HepG2 (cell line): ENCODE results near the gene GMEB1. TPM values are rescaled to one million over a fixed set of nuclear protein-coding genes. Genes with fewer than 3 reads are reported as not detected.

ENCODE experiments used
- AHR ChIP-seq: IDR thresholded peaks from 2 replicates; pipeline ENCODE4 v1.6.1; 2018; ENCODE audit warnings: missing genetic modification reagents, missing compliant biosample characterization
- ASH2L ChIP-seq: fragments of 300-600, 200-600 bp; sonication (generic); IDR thresholded peaks from 2 replicates; pipeline ENCODE4 v1.7.0; 2017; ENCODE audit warnings: low read depth, mild to moderate bottlenecking, moderate library complexity, mixed read lengths, low read length; ENCODE audit not compliant: insufficient read length
- BHLHE40 ChIP-seq: IDR thresholded peaks from 2 replicates; pipeline ENCODE4 v1.6.1; 2011; ENCODE audit warnings: low read length, improper control_type of control experiment
- GRHL1 ChIP-seq: sonication (generic); formaldehyde crosslinking; conservative IDR thresholded peaks from 2 replicates; pipeline ENCODE4 v1.8.0; 2022; ENCODE audit warnings: missing genetic modification reagents
- KIAA2018 ChIP-seq: sonication (generic); formaldehyde crosslinking; IDR thresholded peaks from 2 replicates; pipeline ENCODE4 v1.5.0; 2020; ENCODE audit warnings: mild to moderate bottlenecking, missing genetic modification reagents, borderline replicate concordance
- PHF8 ChIP-seq: sonication (generic); formaldehyde crosslinking; IDR thresholded peaks from 2 replicates; pipeline ENCODE4 v1.5.0; 2020; ENCODE audit warnings: missing genetic modification reagents
- POLR2A ChIP-seq, 2 experiments: IDR thresholded peaks; 2 replicates each; pipeline ENCODE4 v1.6.1; 2011; ENCODE audit warnings: low read depth in 2 of 2, low read length in 2 of 2, mild to moderate bottlenecking in 1 of 2, moderate library complexity in 1 of 2; ENCODE audit not compliant: insufficient read depth in 1 of 2
- PRDM10 ChIP-seq: sonication (generic); formaldehyde crosslinking; IDR thresholded peaks from 2 replicates; pipeline ENCODE4 v1.4.0; 2020; ENCODE audit warnings: low read depth, missing genetic modification reagents
- PRMT3 ChIP-seq: sonication (generic); formaldehyde crosslinking; IDR thresholded peaks from 2 replicates; pipeline ENCODE4 v1.8.1; 2022; ENCODE audit warnings: low read depth, mild to moderate bottlenecking, moderate library complexity, missing genetic modification reagents, borderline replicate concordance
- SRF ChIP-seq: IDR thresholded peaks from 2 replicates; pipeline ENCODE4 v1.6.1; 2011; ENCODE audit warnings: mild to moderate bottlenecking, low read depth, low read length, moderate library complexity
- TFE3 ChIP-seq: IDR thresholded peaks from 2 replicates; pipeline ENCODE4 v1.6.1; 2016
- TOE1 ChIP-seq: sonication (generic); formaldehyde crosslinking; IDR thresholded peaks from 2 replicates; pipeline ENCODE4 v1.4.0; 2020; ENCODE audit warnings: mild to moderate bottlenecking, missing genetic modification reagents
- polyA plus RNA-seq, 8 experiments: library from polyadenylated mRNA; depleted of rRNA in 3 of 8; stranded (reverse) in 7 of 8; unstranded in 1 of 8; fragments of >200 nt; fragmentation: Illumina TruSeq in 4 of 8; extraction: Trizol in 4 of 8; gene quantifications; 2 replicates each; pipeline versions ENCODE4 v1.2.1 to v1.2.3, GENCODE V29; 2011 to 2016; ENCODE audit warnings: low read depth in 4 of 8, missing spikeins in 1 of 8, mixed read lengths in 1 of 8; ENCODE audit not compliant: insufficient read depth in 1 of 8
- total RNA-seq, 5 experiments: library from RNA; depleted of rRNA; stranded (reverse); fragments of >200 nt; fragmentation: Illumina TruSeq; extraction: Trizol; gene quantifications; 2 replicates each; pipeline ENCODE4 v1.2.3, GENCODE V29; 2016; ENCODE audit warnings: low read depth in 1 of 5
- TF ChIP-seq, protein P1 (sequence below): sonication (generic); formaldehyde crosslinking; IDR thresholded peaks from 2 replicates; pipeline ENCODE4 v1.4.0; 2020; ENCODE audit warnings: missing genetic modification reagents, low read depth, mild to moderate bottlenecking, borderline replicate concordance

GMEB1 gene
- total and polyA plus RNA-seq, 2 of the 13 experiments (the other 11 are each of a cell fraction or from before 2014, with no cell fraction given), result 3.0 to 6.0 TPM

- TF ChIP-seq KIAA2018 (CRISPR knock-in tag) (no peak), AHR (0 out of 2 replicates have a peak, but pooled peaks have one; percentile 16), POLR2A (IDR thresholded peaks at IDR 0.05; ENCODE audit: insufficient read depth in 1 of 2, low read depth in 2 of 2, low read length in 2 of 2) (no peak), PRDM10 (CRISPR knock-in tag) (peak; percentile 88), GRHL1 (CRISPR knock-in tag) (no peak), ASH2L (peak; percentile 32), TFE3 (CRISPR knock-in tag) (no peak), TOE1 (no peak), PRMT3 (CRISPR knock-in tag) (no peak), PHF8 (peak; percentile 43; the same call in 1 of the 2 replicates), SRF (no peak), BHLHE40 (peak; percentile 16; the same call in 1 of the 2 replicates)
- TF ChIP-seq, protein P1, sequence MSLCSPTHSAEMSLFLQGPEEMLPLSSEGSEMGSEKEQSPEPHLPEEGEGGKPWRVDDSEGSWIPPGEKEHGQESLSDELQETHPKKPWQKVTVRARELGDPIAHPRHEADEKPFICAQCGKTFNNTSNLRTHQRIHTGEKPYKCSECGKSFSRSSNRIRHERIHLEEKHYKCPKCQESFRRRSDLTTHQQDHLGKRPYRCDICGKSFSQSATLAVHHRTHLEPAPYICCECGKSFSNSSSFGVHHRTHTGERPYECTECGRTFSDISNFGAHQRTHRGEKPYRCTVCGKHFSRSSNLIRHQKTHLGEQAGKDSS (CRISPR knock-in tag), result peak; percentile 12; the same call in 1 of the 2 replicates
These were observed 20.5 kb upstream of the GMEB1 start (continued) for GRCh38 chr1:28648008-28648473.
